A549 (cell line): ENCODE measurements around the gene GRID1.

Experiments
- CEBPB ChIP-seq, 2 experiments: fragments of >200 bp in 1 of 2; sonication (Bioruptor Twin) in 1 of 2; formaldehyde crosslinking in 1 of 2; IDR thresholded peaks; 2 replicates each; pipeline ENCODE4 v1.6.1; 2012 to 2016
- POLR2A ChIP-seq: IDR thresholded peaks from 2 replicates; pipeline ENCODE4 v1.6.1; 2012; ENCODE audit warnings: mild to moderate bottlenecking, low read length
- TF ChIP-seq, protein P1 (sequence below): fragments of 450-650 bp; IDR thresholded peaks from 2 replicates; pipeline ENCODE4 v1.6.1; 2014; ENCODE audit warnings: antibody characterized with exemption
- TF ChIP-seq, protein P2 (sequence below): fragments of 200-600 bp; sonication (generic); IDR thresholded peaks from 2 replicates; pipeline ENCODE4 v1.6.1; 2016; ENCODE audit warnings: antibody characterized with exemption, mild to moderate bottlenecking, moderate library complexity
- TF ChIP-seq, protein P3 (sequence below): fragments of 150-350 bp; IDR thresholded peaks from 2 replicates; pipeline ENCODE4 v1.6.1; 2014; ENCODE audit warnings: low read depth, mild to moderate bottlenecking, low read length
- TF ChIP-seq, protein P4 (sequence below): fragments of >200 bp; sonication (Bioruptor Twin); formaldehyde crosslinking; IDR thresholded peaks from 3 replicates; pipeline ENCODE4 v1.5.1; 2016

GRCh38 chr10:85891472-85891871, 475.1 kb downstream of the GRID1 start:
- TF ChIP-seq CEBPB (IDR thresholded peaks at IDR 0.05) (no peak), POLR2A (no peak)
- TF ChIP-seq, protein P1, sequence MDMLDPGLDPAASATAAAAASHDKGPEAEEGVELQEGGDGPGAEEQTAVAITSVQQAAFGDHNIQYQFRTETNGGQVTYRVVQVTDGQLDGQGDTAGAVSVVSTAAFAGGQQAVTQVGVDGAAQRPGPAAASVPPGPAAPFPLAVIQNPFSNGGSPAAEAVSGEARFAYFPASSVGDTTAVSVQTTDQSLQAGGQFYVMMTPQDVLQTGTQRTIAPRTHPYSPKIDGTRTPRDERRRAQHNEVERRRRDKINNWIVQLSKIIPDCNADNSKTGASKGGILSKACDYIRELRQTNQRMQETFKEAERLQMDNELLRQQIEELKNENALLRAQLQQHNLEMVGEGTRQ: no peak
- TF ChIP-seq, protein P2, sequence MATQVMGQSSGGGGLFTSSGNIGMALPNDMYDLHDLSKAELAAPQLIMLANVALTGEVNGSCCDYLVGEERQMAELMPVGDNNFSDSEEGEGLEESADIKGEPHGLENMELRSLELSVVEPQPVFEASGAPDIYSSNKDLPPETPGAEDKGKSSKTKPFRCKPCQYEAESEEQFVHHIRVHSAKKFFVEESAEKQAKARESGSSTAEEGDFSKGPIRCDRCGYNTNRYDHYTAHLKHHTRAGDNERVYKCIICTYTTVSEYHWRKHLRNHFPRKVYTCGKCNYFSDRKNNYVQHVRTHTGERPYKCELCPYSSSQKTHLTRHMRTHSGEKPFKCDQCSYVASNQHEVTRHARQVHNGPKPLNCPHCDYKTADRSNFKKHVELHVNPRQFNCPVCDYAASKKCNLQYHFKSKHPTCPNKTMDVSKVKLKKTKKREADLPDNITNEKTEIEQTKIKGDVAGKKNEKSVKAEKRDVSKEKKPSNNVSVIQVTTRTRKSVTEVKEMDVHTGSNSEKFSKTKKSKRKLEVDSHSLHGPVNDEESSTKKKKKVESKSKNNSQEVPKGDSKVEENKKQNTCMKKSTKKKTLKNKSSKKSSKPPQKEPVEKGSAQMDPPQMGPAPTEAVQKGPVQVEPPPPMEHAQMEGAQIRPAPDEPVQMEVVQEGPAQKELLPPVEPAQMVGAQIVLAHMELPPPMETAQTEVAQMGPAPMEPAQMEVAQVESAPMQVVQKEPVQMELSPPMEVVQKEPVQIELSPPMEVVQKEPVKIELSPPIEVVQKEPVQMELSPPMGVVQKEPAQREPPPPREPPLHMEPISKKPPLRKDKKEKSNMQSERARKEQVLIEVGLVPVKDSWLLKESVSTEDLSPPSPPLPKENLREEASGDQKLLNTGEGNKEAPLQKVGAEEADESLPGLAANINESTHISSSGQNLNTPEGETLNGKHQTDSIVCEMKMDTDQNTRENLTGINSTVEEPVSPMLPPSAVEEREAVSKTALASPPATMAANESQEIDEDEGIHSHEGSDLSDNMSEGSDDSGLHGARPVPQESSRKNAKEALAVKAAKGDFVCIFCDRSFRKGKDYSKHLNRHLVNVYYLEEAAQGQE: no peak
- TF ChIP-seq, protein P3, sequence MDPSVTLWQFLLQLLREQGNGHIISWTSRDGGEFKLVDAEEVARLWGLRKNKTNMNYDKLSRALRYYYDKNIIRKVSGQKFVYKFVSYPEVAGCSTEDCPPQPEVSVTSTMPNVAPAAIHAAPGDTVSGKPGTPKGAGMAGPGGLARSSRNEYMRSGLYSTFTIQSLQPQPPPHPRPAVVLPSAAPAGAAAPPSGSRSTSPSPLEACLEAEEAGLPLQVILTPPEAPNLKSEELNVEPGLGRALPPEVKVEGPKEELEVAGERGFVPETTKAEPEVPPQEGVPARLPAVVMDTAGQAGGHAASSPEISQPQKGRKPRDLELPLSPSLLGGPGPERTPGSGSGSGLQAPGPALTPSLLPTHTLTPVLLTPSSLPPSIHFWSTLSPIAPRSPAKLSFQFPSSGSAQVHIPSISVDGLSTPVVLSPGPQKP: no peak
- TF ChIP-seq, protein P4, sequence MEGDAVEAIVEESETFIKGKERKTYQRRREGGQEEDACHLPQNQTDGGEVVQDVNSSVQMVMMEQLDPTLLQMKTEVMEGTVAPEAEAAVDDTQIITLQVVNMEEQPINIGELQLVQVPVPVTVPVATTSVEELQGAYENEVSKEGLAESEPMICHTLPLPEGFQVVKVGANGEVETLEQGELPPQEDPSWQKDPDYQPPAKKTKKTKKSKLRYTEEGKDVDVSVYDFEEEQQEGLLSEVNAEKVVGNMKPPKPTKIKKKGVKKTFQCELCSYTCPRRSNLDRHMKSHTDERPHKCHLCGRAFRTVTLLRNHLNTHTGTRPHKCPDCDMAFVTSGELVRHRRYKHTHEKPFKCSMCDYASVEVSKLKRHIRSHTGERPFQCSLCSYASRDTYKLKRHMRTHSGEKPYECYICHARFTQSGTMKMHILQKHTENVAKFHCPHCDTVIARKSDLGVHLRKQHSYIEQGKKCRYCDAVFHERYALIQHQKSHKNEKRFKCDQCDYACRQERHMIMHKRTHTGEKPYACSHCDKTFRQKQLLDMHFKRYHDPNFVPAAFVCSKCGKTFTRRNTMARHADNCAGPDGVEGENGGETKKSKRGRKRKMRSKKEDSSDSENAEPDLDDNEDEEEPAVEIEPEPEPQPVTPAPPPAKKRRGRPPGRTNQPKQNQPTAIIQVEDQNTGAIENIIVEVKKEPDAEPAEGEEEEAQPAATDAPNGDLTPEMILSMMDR: no peak
